ENCODE measurements around the gene NARS2.
"Not testable (repeated sequence)": the region's sequence is repeated elsewhere in the genome, so short reads cannot be mapped to it uniquely, and the experiment has no call there.

- TF ChIP-seq CTCF (conservative IDR thresholded peaks at IDR 0.05; ENCODE audit: low read depth, low read length); EZH2 (IDR thresholded peaks at IDR 0.05; ENCODE audit: borderline replicate concordance, low read depth, low read length, poor library complexity, severe bottlenecking): not testable (repeated sequence)
Measured at GRCh38 chr11:78609321-78609720, 34.7 kb upstream of the NARS2 start.
